GM21619 (cell line): ENCODE measurements around the gene DDIT3.

ENCODE experiments used
- ATAC-seq: cut with Tn5 transposase; IDR thresholded peaks from one replicate; pipeline ENCODE4 v1.9.1; 2021; ENCODE audit not compliant: unreplicated experiment

The DDIT3 gene

DNA sequence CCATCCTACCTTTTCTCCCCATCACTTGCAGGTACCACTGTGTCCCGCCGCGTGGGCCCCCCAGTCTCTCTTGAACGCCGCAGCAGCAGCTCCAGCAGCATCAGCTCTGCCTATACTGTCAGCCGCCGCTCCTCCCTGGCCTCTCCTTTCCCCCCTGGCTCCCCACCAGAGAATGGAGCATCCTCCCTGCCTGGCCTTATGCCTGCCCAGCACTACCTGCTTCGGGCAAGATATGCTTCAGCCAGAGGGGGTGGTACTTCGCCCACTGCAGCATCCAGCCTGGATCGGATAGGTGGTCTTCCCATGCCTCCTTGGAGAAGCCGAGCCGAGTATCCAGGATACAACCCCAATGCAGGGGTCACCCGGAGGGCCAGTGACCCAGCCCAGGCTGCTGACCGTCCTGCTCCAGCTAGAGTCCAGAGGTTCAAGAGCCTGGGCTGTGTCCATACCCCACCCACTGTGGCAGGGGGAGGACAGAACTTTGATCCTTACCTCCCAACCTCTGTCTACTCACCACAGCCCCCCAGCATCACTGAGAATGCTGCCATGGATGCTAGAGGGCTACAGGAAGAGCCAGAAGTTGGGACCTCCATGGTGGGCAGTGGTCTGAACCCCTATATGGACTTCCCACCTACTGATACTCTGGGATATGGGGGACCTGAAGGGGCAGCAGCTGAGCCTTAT lies 49.9 kb downstream of the DDIT3 start:
- no peak for ATAC-seq

DNA sequence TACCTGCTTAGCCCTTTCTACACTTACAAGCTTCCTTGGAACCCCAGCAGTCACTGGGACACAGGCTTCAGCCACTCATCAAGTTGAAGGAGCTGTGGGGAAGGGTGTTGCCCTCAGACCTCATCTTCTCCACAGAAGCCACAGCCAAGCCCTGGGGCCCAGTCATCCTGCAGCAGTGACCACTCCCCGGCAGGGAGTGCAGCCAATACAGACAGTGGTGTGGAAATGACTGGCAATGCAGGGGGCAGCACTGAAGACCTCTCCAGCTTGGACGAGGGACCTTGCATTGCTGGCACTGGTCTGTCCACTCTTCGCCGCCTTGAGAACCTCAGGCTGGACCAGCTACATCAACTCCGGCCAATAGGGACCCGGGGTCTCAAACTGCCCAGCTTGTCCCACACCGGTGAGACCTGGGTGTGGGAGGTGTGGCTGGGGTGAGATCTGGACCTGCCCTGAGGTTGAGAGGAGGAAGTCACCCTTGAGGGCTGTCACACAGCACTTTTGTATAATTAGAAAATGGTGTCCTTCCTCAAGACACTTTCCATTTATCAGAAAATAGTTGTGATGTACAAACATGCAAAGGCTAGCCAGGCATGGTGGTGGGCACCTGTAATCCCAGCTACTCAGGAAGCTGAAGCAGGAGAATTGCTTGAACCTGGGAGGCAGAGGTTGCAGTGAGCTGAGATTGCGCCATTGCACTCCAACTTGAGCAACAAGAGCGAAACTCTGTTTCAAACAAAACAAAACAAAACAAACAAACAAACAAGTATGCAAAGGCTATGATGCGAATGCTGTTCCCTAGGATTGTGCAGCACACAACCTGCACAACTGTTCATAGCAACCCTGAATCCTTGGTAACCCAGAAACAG lies 50.8 kb downstream of the DDIT3 start:
- ATAC-seq = no peak

DNA sequence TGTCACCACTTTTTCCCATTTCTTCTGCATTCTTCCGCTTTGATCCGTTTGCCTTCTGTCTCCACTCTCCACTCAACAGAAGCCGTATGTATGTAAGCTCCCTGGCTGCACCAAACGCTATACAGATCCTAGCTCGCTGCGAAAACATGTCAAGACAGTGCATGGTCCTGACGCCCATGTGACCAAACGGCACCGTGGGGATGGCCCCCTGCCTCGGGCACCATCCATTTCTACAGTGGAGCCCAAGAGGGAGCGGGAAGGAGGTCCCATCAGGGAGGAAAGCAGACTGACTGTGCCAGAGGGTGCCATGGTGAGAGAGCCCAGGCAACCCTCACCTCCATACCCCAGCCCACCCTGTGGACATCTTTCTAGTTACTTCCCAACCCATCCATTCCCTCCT lies 52.4 kb downstream of the DDIT3 start:
- ATAC-seq = no peak

DNA sequence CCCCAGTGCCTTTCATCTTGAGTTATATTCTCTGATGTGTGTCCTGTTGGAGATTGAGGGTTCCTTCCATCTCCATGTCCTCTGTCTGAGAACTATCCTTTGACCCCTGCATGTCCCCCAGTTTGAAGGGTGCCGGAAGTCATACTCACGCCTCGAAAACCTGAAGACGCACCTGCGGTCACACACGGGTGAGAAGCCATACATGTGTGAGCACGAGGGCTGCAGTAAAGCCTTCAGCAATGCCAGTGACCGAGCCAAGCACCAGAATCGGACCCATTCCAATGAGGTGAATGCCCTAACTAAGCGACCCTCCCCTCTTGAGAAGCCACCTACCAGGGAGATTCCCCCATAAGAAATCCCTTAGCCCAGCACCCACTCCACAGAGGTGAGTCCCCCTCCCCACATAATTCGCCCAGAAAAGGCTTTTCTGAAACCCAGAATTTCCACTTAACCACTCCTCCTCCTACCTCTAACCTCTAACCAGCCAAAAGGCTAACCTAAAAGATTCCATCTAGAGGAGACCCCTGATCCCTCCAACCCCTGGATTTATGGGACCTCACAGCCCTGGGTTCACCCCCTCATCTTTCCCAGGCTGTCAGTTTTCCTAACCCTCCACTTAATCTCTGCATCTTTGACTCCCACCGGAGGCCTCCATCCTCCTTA lies 53.0 kb downstream of the DDIT3 start:
- no peak for ATAC-seq
